ENCODE results near the gene AOC2. TPM values are rescaled to one million over a fixed set of nuclear protein-coding genes. Genes with fewer than 3 reads are reported as not detected.

AOC2 gene
- total and polyA plus RNA-seq, 2 of the 13 experiments (the other 11 are each of a cell fraction or from before 2014, with no cell fraction given): 1.2 to 3.3 TPM

- TF ChIP-seq IRX3 (CRISPR knock-in tag; IDR thresholded peaks at IDR 0.05; ENCODE audit: borderline replicate concordance, low read depth): peak; percentile 81
- peak; percentile 97 for TF ChIP-seq STAT6 (CRISPR knock-in tag; IDR thresholded peaks at IDR 0.05; ENCODE audit: borderline replicate concordance)
- TF ChIP-seq MAF1 (CRISPR knock-in tag; IDR thresholded peaks at IDR 0.05; ENCODE audit: borderline replicate concordance): no peak
- TF ChIP-seq RFX1 (IDR thresholded peaks at IDR 0.05): no peak
- TF ChIP-seq, protein P1, sequence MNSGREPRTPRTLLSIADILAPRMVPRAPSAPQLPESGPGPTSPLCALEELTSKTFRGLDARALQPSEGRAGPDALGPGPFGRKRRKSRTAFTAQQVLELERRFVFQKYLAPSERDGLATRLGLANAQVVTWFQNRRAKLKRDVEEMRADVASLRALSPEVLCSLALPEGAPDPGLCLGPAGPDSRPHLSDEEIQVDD (CRISPR knock-in tag; IDR thresholded peaks at IDR 0.05; ENCODE audit: borderline replicate concordance): no peak
- TF ChIP-seq, protein P2, sequence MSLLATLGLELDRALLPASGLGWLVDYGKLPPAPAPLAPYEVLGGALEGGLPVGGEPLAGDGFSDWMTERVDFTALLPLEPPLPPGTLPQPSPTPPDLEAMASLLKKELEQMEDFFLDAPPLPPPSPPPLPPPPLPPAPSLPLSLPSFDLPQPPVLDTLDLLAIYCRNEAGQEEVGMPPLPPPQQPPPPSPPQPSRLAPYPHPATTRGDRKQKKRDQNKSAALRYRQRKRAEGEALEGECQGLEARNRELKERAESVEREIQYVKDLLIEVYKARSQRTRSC (CRISPR knock-in tag; IDR thresholded peaks at IDR 0.05; ENCODE audit: low read depth): 0 out of 2 replicates have a peak, but pooled peaks have one; percentile 6
- TF ChIP-seq, protein P3, sequence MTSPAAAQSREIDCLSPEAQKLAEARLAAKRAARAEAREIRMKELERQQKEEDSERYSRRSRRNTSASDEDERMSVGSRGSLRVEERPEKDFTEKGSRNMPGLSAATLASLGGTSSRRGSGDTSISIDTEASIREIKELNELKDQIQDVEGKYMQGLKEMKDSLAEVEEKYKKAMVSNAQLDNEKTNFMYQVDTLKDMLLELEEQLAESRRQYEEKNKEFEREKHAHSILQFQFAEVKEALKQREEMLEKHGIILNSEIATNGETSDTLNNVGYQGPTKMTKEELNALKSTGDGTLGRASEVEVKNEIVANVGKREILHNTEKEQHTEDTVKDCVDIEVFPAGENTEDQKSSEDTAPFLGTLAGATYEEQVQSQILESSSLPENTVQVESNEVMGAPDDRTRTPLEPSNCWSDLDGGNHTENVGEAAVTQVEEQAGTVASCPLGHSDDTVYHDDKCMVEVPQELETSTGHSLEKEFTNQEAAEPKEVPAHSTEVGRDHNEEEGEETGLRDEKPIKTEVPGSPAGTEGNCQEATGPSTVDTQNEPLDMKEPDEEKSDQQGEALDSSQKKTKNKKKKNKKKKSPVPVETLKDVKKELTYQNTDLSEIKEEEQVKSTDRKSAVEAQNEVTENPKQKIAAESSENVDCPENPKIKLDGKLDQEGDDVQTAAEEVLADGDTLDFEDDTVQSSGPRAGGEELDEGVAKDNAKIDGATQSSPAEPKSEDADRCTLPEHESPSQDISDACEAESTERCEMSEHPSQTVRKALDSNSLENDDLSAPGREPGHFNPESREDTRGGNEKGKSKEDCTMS (CRISPR knock-in tag; conservative IDR thresholded peaks at IDR 0.05): no peak
- peak; percentile 11 for TF ChIP-seq AHR (CRISPR knock-in tag; IDR thresholded peaks at IDR 0.05)
- TF ChIP-seq ZBTB21 (CRISPR knock-in tag; IDR thresholded peaks at IDR 0.05): no peak
- TF ChIP-seq ZNF878 (CRISPR knock-in tag; IDR thresholded peaks at IDR 0.05): peak; percentile 57; the same call in 1 of the 2 replicates
- no peak for TF ChIP-seq HOXD1 (CRISPR knock-in tag; IDR thresholded peaks at IDR 0.05)
- peak; percentile 76 for TF ChIP-seq GATAD1 (CRISPR knock-in tag; IDR thresholded peaks at IDR 0.05)
- TF ChIP-seq PLRG1 (conservative IDR thresholded peaks at IDR 0.05): no peak
- TF ChIP-seq TARDBP (CRISPR knock-in tag; IDR thresholded peaks at IDR 0.05): peak; percentile 95
- no peak for TF ChIP-seq HCFC1 (IDR thresholded peaks at IDR 0.05; ENCODE audit: low read depth, low read length)
- TF ChIP-seq, protein P4, sequence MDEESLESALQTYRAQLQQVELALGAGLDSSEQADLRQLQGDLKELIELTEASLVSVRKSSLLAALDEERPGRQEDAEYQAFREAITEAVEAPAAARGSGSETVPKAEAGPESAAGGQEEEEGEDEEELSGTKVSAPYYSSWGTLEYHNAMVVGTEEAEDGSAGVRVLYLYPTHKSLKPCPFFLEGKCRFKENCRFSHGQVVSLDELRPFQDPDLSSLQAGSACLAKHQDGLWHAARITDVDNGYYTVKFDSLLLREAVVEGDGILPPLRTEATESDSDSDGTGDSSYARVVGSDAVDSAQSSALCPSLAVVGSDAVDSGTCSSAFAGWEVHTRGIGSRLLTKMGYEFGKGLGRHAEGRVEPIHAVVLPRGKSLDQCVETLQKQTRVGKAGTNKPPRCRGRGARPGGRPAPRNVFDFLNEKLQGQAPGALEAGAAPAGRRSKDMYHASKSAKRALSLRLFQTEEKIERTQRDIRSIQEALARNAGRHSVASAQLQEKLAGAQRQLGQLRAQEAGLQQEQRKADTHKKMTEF (CRISPR knock-in tag; IDR thresholded peaks at IDR 0.05): peak; percentile 90
- no peak for TF ChIP-seq KLF9 (CRISPR knock-in tag; IDR thresholded peaks at IDR 0.05; ENCODE audit: low read depth)
- TF ChIP-seq HOXA3 (CRISPR knock-in tag; IDR thresholded peaks at IDR 0.05): peak; percentile 84
- TF ChIP-seq ZNF564 (CRISPR knock-in tag; IDR thresholded peaks at IDR 0.05): peak; percentile 45; the same call in 1 of the 2 replicates
- peak; percentile 46; the same call in 1 of the 2 replicates for TF ChIP-seq KDM5B (CRISPR knock-in tag; IDR thresholded peaks at IDR 0.05; ENCODE audit: borderline replicate concordance)
- no peak for TF ChIP-seq ZKSCAN5 (CRISPR knock-in tag; IDR thresholded peaks at IDR 0.05)
- no peak for TF ChIP-seq ZNF549 (CRISPR knock-in tag; IDR thresholded peaks at IDR 0.05)
- TF ChIP-seq SAP130 (CRISPR knock-in tag; IDR thresholded peaks at IDR 0.05; ENCODE audit: low read depth): peak; percentile 96
- 0 out of 2 replicates have a peak, but pooled peaks have one; percentile 17 for TF ChIP-seq ZNF160 (CRISPR knock-in tag; IDR thresholded peaks at IDR 0.05)
These were observed 50.2 kb downstream of the AOC2 start (continued) for GRCh38 chr17:42894283-42895184.

All from HepG2 (cell line).